GM18909 (cell line): ENCODE measurements around the gene KLHL10.

Experiments used
- ATAC-seq: cut with Tn5 transposase; IDR thresholded peaks from one replicate; pipeline ENCODE4 v1.9.1; 2021; ENCODE audit warnings: mild to moderate bottlenecking; ENCODE audit not compliant: unreplicated experiment, poor library complexity

KLHL10 gene

GRCh38 chr17:41891135-41892020 is 53.8 kb downstream of the KLHL10 start:
- ATAC-seq, result no peak

- ATAC-seq, result no peak
Measured at GRCh38 chr17:41892021-41892376, 54.4 kb downstream of the KLHL10 start.

DNA sequence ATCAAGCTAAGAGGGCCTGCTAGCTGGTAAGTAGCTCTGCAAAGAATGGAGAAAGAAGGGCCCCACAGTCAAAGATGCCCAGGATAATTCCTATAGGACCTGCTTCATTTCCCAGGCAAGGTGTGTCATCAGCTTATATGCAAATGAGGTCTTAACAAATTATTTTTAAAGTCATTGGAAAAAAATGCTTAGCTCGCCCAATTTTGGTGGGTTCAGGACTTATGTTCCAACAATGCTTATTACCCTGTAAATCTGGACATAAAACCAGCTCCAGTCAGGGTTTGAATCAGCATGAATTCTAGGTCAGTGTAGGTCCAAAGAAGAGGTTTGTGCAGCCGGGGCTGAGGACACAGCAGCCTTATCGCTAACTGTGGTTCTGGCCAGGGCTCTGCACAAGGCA is 55.8 kb downstream of the KLHL10 start:
- ATAC-seq, result no peak

DNA sequence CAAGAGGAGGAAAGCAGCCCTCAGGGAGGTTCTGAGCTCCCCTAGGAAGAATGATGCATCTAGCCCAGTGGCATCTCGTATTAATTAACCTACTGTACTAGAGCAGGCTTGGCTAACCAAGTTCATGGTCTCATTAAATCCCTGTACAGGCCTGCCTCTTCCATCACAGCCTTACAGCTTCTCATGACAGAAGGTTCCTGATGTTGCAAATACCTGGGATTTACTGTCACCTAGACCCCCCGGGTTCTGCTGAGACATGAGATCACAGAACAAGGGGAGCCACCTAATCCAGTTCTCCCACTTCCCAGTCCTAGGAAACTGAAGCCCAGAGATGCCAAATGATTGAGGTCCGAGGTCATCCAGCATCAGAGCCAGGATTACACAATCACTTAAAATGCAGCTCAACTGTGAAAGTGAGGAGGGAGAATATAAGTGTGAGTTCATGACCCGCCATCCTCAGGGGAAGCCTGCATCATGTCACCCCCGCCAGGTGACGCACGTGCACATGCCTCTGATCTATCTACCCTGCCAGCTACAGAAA is 57.2 kb downstream of the KLHL10 start:
- ATAC-seq, result no peak

- no peak for ATAC-seq
Measured at GRCh38 chr17:41895617-41896016, 58.0 kb downstream of the KLHL10 start.

DNA sequence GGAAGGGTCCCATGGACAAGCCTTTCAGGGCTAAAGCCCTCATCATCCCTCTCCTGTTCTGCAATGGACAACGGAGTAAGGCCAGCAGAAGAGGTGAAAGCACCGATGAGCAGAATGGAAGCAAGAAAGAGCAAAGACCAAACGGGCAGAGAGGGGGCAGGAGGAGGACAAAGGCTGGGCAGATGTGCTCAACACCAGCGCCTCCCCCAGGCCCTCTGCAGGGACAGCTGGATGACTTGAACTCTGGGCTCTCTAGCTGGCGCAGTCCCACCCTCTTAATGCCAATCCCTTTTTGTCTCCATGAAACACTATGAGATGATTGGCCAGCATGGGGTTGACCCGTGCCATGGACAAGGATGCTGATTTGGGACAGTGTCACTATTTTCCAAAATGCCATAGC is 59.1 kb downstream of the KLHL10 start:
- no peak for ATAC-seq
